Measurements from ENCODE around the gene CRLF2.

Gene CRLF2

GRCh38 chrX:1150569-1151347 is 61.7 kb downstream of the CRLF2 start:
- H3K4me3 ChIP-seq (ENCODE audit: low read depth, low read length), result no peak overlapping the region
- no peak for TF ChIP-seq CTCF (IDR thresholded peaks at IDR 0.05; ENCODE audit: borderline replicate concordance, insufficient read depth, low read depth, low read length)

DNA sequence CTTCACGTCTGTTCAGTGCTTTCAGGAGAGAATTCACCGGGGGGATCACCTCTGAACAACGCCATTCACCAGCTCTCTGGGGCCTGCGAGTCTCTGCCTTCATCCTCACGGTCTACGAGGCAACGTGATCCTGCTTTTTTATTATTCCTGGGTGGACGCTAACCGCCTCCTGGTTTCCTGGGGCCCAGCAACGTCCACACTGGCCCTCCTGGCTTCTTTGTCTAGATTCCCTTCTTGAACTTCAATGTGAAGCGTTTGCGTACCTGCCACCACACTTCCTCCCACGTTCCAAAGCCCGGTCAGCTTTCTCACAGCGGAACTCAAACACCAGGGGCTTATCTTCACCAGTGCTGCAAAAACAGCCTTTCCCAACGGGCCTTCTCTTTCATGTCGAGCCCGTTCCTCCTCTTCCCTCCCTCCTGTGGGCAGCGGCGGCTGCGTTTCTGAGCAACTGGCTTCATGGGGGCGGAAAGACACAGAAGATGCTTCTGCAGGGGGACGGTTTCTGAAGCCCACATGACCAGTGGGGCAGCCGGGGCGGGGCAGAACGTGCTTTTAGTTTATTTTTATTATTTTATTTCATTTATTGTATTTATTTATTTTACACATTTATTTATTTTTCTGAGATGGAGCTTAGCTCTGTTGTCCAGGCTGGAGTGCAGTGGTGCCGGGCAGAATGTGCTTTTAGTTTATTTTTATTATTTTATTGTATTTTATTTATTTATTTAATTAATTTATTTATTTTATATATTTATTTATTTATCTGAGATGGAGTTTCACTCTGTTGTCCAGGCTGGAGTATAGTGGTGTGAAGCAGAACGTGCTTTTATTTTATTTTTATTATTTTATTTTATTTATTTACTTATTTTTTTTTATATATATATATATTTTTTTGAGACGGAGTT is 64.6 kb downstream of the CRLF2 start:
- no peak for TF ChIP-seq CTCF (IDR thresholded peaks at IDR 0.05; ENCODE audit: borderline replicate concordance, insufficient read depth, low read depth, low read length)
- no peak overlapping the region for H3K4me3 ChIP-seq (ENCODE audit: low read depth, low read length)

GRCh38 chrX:1144293-1144692 is 68.2 kb downstream of the CRLF2 start:
- H3K4me3 ChIP-seq (ENCODE audit: low read depth, low read length), result no peak overlapping the region
- no peak for TF ChIP-seq CTCF (IDR thresholded peaks at IDR 0.05; ENCODE audit: borderline replicate concordance, insufficient read depth, low read depth, low read length)

Measured in GM12875 (cell line).